ENCODE data around the gene TSPAN9. TPM values are rescaled to one million over a fixed set of nuclear protein-coding genes. Genes with fewer than 3 reads are reported as not detected.
A peak's percentile ranks its signal among the peaks of the same experiment; 100 is the strongest.

Gene TSPAN9
- total and polyA plus RNA-seq, 2 of the 4 experiments (the other 2 are of a cell fraction): 17.7 to 39.1 TPM

DNA sequence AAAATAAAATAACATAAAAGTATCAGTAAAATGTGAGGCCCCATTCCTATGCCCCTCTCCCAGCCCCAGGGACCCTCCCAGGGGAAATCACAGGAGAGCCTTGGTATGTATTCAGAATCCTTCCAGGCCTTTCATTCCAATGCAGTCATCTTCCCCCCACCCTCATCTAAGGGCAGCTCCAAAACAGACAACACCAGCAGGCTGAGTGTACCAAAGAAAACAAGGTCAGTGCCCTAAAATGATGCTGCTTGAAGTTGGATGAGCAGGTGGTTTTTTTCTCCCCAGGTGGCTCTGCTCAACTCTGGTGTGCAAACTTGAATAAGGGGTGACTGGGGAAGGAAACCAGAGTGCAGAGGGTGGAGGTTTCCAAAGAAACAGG, 56.2 kb downstream of the TSPAN9 start:
- H3K27ac ChIP-seq (ENCODE audit: insufficient read depth, low read length): no peak overlapping the region

More for the DNA sequence above, 56.2 kb downstream of the TSPAN9 start:
- Histone ChIP-seq H3K36me3 (ENCODE audit: control insufficient read depth, insufficient read depth, low read length) (no peaks in the 10 kb centered on the region), H3K9me3 (ENCODE audit: control insufficient read depth, insufficient read depth, low read length) (no peaks in the 10 kb centered on the region), H4K8ac (ENCODE audit: low read depth in 2 of 2, low read length in 2 of 2) (peak overlapping the region in 1 of 2 experiments; percentile 92; a peak in 2 of 4 replicates), H2AK5ac (ENCODE audit: low read depth, low read length) (peak overlapping the region; percentile 42; the same call in 1 of the 2 replicates), H3K4ac (ENCODE audit: low read depth, low read length) (0 out of 2 replicates have a peak overlapping the region, but pooled peaks have one; percentile 21), H4K20me1 (ENCODE audit: insufficient read depth, low read length) (peaks cover 12% of the 10 kb centered on the region; the same call in 1 of the 2 replicates), H3K27me3 (ENCODE audit: control insufficient read depth, insufficient read depth, low read length) (no peaks in the 10 kb centered on the region), H4K91ac (ENCODE audit: insufficient read depth, low read depth, low read length) (peak overlapping the region; percentile 37; the same call in 1 of the 2 replicates), H3K23ac (ENCODE audit: low read depth, low read length) (no peak overlapping the region), H3K4me3 (ENCODE audit: insufficient read depth, low read depth, low read length) (no peak overlapping the region), H2AFZ (replicated peaks; ENCODE audit: low read length, poor library complexity) (no peak overlapping the region), H4K5ac (ENCODE audit: low read depth, low read length) (no peak overlapping the region), H3K4me2 (ENCODE audit: low read depth, low read length) (no peak overlapping the region), H2BK15ac (ENCODE audit: low read depth, low read length) (no peak overlapping the region), H2AK9ac (replicated peaks; ENCODE audit: low read depth, low read length, poor library complexity) (peak overlapping the region; percentile 0), H3K14ac (replicated peaks; ENCODE audit: low read depth, low read length) (no peak overlapping the region), H3K9me1 (ENCODE audit: insufficient read depth, low read length) (peaks cover 11% of the 10 kb centered on the region), H3K79me1 (ENCODE audit: low read depth in 1 of 2, low read length in 2 of 2) (peaks cover 3 to 22% of the 10 kb centered on the region in 2 experiments), H2BK120ac (ENCODE audit: low read depth, low read length) (no peak overlapping the region), H3K4me1 (ENCODE audit: control insufficient read depth, insufficient read depth, low read length) (peaks cover 21% of the 10 kb centered on the region), H3K18ac (ENCODE audit: low read depth, low read length) (no peak overlapping the region), H3K56ac (ENCODE audit: extremely low read depth, insufficient read depth, low read length) (no peak overlapping the region), H2BK5ac (ENCODE audit: low read depth, low read length, poor library complexity, severe bottlenecking) (no peak overlapping the region), H3K9ac (ENCODE audit: low read depth, low read length) (no peak overlapping the region), H2BK20ac (ENCODE audit: low read depth, low read length) (no peak overlapping the region)
- in situ Hi-C loops (cut with MboI; ENCODE audit: low sequenced_read_pairs): no loop called here
- ATAC-seq (ENCODE audit: low read depth): peak; percentile 40
- POLR2A ChIA-PET (ENCODE audit: unreplicated experiment): no interaction called here
- no peak for TF ChIP-seq MXI1 (IDR thresholded peaks at IDR 0.05; ENCODE audit: borderline replicate concordance, low read depth, low read length)
- TF ChIP-seq BHLHE40 (IDR thresholded peaks at IDR 0.05; ENCODE audit: low read depth, low read length): no peak
- TF ChIP-seq CHD1 (IDR thresholded peaks at IDR 0.05; ENCODE audit: low read depth, low read length): no peak
- TF ChIP-seq MAZ (IDR thresholded peaks at IDR 0.05; ENCODE audit: borderline replicate concordance, low read depth, low read length): no peak
- no peak for TF ChIP-seq SMC3 (IDR thresholded peaks at IDR 0.05; ENCODE audit: low read depth, low read length)
- TF ChIP-seq FOS (IDR thresholded peaks at IDR 0.05; ENCODE audit: low read depth, low read length): no peak
- no peak for TF ChIP-seq POLR2A (IDR thresholded peaks at IDR 0.05; ENCODE audit: low read depth, low read length)
- TF ChIP-seq RAD21 (IDR thresholded peaks at IDR 0.05; ENCODE audit: low read length): no peak
- TF ChIP-seq, protein P1, sequence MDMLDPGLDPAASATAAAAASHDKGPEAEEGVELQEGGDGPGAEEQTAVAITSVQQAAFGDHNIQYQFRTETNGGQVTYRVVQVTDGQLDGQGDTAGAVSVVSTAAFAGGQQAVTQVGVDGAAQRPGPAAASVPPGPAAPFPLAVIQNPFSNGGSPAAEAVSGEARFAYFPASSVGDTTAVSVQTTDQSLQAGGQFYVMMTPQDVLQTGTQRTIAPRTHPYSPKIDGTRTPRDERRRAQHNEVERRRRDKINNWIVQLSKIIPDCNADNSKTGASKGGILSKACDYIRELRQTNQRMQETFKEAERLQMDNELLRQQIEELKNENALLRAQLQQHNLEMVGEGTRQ (IDR thresholded peaks at IDR 0.05; ENCODE audit: low read depth, low read length): no peak
- CTCF ChIA-PET: interaction anchor here (4.7 kb wide), 1 partner anchor 141 kb away, joined by 31 read pairs; no protein-coding TSS in a partner anchor
- intact Hi-C loops (cut with micrococcal nuclease): loop anchor here (10.0 kb wide), 1 partner anchor 641 kb away; no protein-coding TSS in a partner anchor
- dilution Hi-C loops (cut with HindIII; ENCODE audit: low sequenced_read_pairs, unreplicated experiment): no loop called here
- no TSS peak for BruUV-seq (replicated peaks)
- DNase-seq: peak; percentile 30
